HepG2 (cell line): ENCODE data around the gene RNASE8. TPM values are rescaled to one million over a fixed set of nuclear protein-coding genes. Genes with fewer than 3 reads are reported as not detected.
A peak's percentile ranks its signal among the peaks of the same experiment; 100 is the strongest.

Experiments
- HDAC1 ChIP-seq: sonication (generic); formaldehyde crosslinking; IDR thresholded peaks from 2 replicates; pipeline ENCODE4 v1.5.1; 2020; ENCODE audit warnings: mild to moderate bottlenecking, missing genetic modification reagents
- KMT2A ChIP-seq: sonication (generic); formaldehyde crosslinking; IDR thresholded peaks from 2 replicates; pipeline ENCODE4 v1.4.0; 2020; ENCODE audit warnings: missing genetic modification reagents
- KMT2B ChIP-seq: IDR thresholded peaks from 2 replicates; pipeline ENCODE4 v1.6.1; 2016; ENCODE audit warnings: missing genetic modification reagents, missing compliant biosample characterization
- MZF1 ChIP-seq: sonication (generic); formaldehyde crosslinking; IDR thresholded peaks from 2 replicates; pipeline ENCODE4 v1.8.1; 2023; ENCODE audit warnings: mild to moderate bottlenecking, missing genetic modification reagents, borderline replicate concordance
- NFIB ChIP-seq: sonication (generic); formaldehyde crosslinking; IDR thresholded peaks from 2 replicates; pipeline ENCODE4 v1.9.0; 2021; ENCODE audit warnings: missing genetic modification reagents, mild to moderate bottlenecking, borderline replicate concordance
- PATZ1 ChIP-seq: sonication (generic); formaldehyde crosslinking; IDR thresholded peaks from 2 replicates; pipeline ENCODE4 v1.4.0; 2020; ENCODE audit warnings: missing genetic modification reagents
- PHB2 ChIP-seq: fragments of 450-650 bp; IDR thresholded peaks from 2 replicates; pipeline ENCODE4 v1.6.1; 2018; ENCODE audit not compliant: partially characterized antibody
- PLRG1 ChIP-seq: fragments of 450-650 bp; conservative IDR thresholded peaks from 2 replicates; pipeline ENCODE4 v1.6.1; 2016
- RBM22 ChIP-seq: fragments of 200-400 bp; formaldehyde crosslinking; optimal IDR thresholded peaks from 2 replicates; pipeline ENCODE3; 2017; ENCODE audit warnings: mild to moderate bottlenecking, low read length, moderate library complexity
- SMAD3 ChIP-seq: sonication (generic); formaldehyde crosslinking; IDR thresholded peaks from 2 replicates; pipeline ENCODE4 v1.4.0; 2020; ENCODE audit warnings: missing genetic modification reagents
- TBP ChIP-seq: sonication (generic); formaldehyde crosslinking; IDR thresholded peaks from 2 replicates; pipeline ENCODE4 v1.5.0; 2020; ENCODE audit warnings: missing genetic modification reagents
- TBX3 ChIP-seq: fragments of 450-650 bp; IDR thresholded peaks from 2 replicates; pipeline ENCODE4 v1.6.1; 2017; ENCODE audit warnings: antibody characterized with exemption, mild to moderate bottlenecking, inconsistent platforms, borderline replicate concordance
- U2AF1 ChIP-seq: fragments of 200-400 bp; formaldehyde crosslinking; optimal IDR thresholded peaks from 2 replicates; pipeline ENCODE3; 2017; ENCODE audit warnings: mild to moderate bottlenecking, low read depth, low read length
- ZNF12 ChIP-seq: sonication (generic); formaldehyde crosslinking; IDR thresholded peaks from 2 replicates; pipeline ENCODE4 v1.5.0; 2020; ENCODE audit warnings: missing genetic modification reagents
- ZNF138 ChIP-seq: sonication (generic); formaldehyde crosslinking; IDR thresholded peaks from 2 replicates; pipeline ENCODE4 v1.5.0; 2020; ENCODE audit warnings: mild to moderate bottlenecking, low read depth, missing genetic modification reagents
- ZNF180 ChIP-seq: sonication (generic); formaldehyde crosslinking; IDR thresholded peaks from 2 replicates; pipeline ENCODE4 v1.4.0; 2020; ENCODE audit warnings: low read depth, missing genetic modification reagents, borderline replicate concordance
- ZNF354B ChIP-seq: sonication (generic); formaldehyde crosslinking; IDR thresholded peaks from 2 replicates; pipeline ENCODE4 v1.8.0; 2022; ENCODE audit warnings: mild to moderate bottlenecking, missing genetic modification reagents
- ZNF616 ChIP-seq: sonication (generic); formaldehyde crosslinking; IDR thresholded peaks from 2 replicates; pipeline ENCODE4 v1.5.0; 2020; ENCODE audit warnings: low read depth, mild to moderate bottlenecking, missing genetic modification reagents
- polyA plus RNA-seq, 8 experiments: library from polyadenylated mRNA; depleted of rRNA in 3 of 8; stranded (reverse) in 7 of 8; unstranded in 1 of 8; fragments of >200 nt; fragmentation: Illumina TruSeq in 4 of 8; extraction: Trizol in 4 of 8; gene quantifications; 2 replicates each; pipeline versions ENCODE4 v1.2.1 to v1.2.3, GENCODE V29; 2011 to 2016; ENCODE audit warnings: low read depth in 4 of 8, missing spikeins in 1 of 8, mixed read lengths in 1 of 8; ENCODE audit not compliant: insufficient read depth in 1 of 8
- total RNA-seq, 5 experiments: library from RNA; depleted of rRNA; stranded (reverse); fragments of >200 nt; fragmentation: Illumina TruSeq; extraction: Trizol; gene quantifications; 2 replicates each; pipeline ENCODE4 v1.2.3, GENCODE V29; 2016; ENCODE audit warnings: low read depth in 1 of 5
- TF ChIP-seq, protein P1 (sequence below): sonication (generic); formaldehyde crosslinking; conservative IDR thresholded peaks from 2 replicates; pipeline ENCODE4 v1.5.0; 2020; ENCODE audit warnings: missing genetic modification reagents
- TF ChIP-seq, protein P2 (sequence below): sonication (generic); formaldehyde crosslinking; IDR thresholded peaks from 2 replicates; pipeline ENCODE4 v1.9.0; 2021; ENCODE audit warnings: missing genetic modification reagents, mild to moderate bottlenecking, borderline replicate concordance
- TF ChIP-seq, protein P3 (sequence below): sonication (generic); formaldehyde crosslinking; IDR thresholded peaks from 2 replicates; pipeline ENCODE4 v1.5.1; 2020; ENCODE audit warnings: missing genetic modification reagents, mild to moderate bottlenecking, borderline replicate concordance
- TF ChIP-seq, protein P4 (sequence below): sonication (generic); formaldehyde crosslinking; IDR thresholded peaks from 2 replicates; pipeline ENCODE4 v1.4.0; 2020; ENCODE audit warnings: mild to moderate bottlenecking, low read depth, missing genetic modification reagents
- TF ChIP-seq, protein P5 (sequence below): sonication (generic); formaldehyde crosslinking; IDR thresholded peaks from 2 replicates; pipeline ENCODE4 v1.4.0; 2020; ENCODE audit warnings: missing genetic modification reagents

RNASE8 gene
- total and polyA plus RNA-seq, 2 of the 13 experiments (the other 11 are each of a cell fraction or from before 2014, with no cell fraction given), result not detected

- TF ChIP-seq, protein P1, sequence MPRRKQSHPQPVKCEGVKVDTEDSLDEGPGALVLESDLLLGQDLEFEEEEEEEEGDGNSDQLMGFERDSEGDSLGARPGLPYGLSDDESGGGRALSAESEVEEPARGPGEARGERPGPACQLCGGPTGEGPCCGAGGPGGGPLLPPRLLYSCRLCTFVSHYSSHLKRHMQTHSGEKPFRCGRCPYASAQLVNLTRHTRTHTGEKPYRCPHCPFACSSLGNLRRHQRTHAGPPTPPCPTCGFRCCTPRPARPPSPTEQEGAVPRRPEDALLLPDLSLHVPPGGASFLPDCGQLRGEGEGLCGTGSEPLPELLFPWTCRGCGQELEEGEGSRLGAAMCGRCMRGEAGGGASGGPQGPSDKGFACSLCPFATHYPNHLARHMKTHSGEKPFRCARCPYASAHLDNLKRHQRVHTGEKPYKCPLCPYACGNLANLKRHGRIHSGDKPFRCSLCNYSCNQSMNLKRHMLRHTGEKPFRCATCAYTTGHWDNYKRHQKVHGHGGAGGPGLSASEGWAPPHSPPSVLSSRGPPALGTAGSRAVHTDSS (CRISPR knock-in tag), result no peak
- TF ChIP-seq, protein P2, sequence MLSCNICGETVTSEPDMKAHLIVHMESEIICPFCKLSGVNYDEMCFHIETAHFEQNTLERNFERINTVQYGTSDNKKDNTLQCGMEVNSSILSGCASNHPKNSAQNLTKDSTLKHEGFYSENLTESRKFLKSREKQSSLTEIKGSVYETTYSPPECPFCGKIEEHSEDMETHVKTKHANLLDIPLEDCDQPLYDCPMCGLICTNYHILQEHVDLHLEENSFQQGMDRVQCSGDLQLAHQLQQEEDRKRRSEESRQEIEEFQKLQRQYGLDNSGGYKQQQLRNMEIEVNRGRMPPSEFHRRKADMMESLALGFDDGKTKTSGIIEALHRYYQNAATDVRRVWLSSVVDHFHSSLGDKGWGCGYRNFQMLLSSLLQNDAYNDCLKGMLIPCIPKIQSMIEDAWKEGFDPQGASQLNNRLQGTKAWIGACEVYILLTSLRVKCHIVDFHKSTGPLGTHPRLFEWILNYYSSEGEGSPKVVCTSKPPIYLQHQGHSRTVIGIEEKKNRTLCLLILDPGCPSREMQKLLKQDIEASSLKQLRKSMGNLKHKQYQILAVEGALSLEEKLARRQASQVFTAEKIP (CRISPR knock-in tag), result no peak
- TF ChIP-seq TBX3 (peak; percentile 64), PLRG1 (no peak), KMT2B (peak; percentile 79), PHB2 (no peak), ZNF180 (CRISPR knock-in tag) (0 out of 2 replicates have a peak, but pooled peaks have one; percentile 30), TBP (0 out of 2 replicates have a peak, but pooled peaks have one; percentile 73), KMT2A (CRISPR knock-in tag) (peak; percentile 93), RBM22 (peak; percentile 93), PATZ1 (peak; percentile 84), U2AF1 (peak; percentile 86), ZNF12 (CRISPR knock-in tag) (peak; percentile 53; the same call in 1 of the 2 replicates), MZF1 (no peak), ZNF138 (CRISPR knock-in tag) (peak; percentile 96; the same call in 1 of the 2 replicates), ZNF616 (CRISPR knock-in tag) (no peak), HDAC1 (CRISPR knock-in tag) (peak; percentile 83), SMAD3 (peak; percentile 73; the same call in 1 of the 2 replicates), NFIB (CRISPR knock-in tag) (no peak), ZNF354B (CRISPR knock-in tag) (no peak; the same call in 1 of the 2 replicates)
- TF ChIP-seq, protein P3, sequence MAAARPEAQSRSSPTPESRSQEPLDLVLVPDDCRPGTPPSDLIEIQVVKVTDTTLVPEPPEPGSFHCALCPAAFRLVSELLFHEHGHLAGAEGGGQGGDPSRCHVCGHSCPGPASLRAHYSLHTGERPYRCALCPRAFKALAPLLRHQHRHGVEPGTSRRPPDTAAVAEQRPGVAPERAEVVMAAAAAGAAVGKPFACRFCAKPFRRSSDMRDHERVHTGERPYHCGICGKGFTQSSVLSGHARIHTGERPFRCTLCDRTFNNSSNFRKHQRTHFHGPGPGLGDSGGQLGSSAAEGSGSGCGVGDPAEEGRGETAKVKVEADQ (CRISPR knock-in tag), result peak; percentile 93
- TF ChIP-seq, protein P4, sequence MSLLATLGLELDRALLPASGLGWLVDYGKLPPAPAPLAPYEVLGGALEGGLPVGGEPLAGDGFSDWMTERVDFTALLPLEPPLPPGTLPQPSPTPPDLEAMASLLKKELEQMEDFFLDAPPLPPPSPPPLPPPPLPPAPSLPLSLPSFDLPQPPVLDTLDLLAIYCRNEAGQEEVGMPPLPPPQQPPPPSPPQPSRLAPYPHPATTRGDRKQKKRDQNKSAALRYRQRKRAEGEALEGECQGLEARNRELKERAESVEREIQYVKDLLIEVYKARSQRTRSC, result 0 out of 2 replicates have a peak, but pooled peaks have one; percentile 83
- TF ChIP-seq, protein P5, sequence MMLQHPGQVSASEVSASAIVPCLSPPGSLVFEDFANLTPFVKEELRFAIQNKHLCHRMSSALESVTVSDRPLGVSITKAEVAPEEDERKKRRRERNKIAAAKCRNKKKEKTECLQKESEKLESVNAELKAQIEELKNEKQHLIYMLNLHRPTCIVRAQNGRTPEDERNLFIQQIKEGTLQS (CRISPR knock-in tag), result peak; percentile 69
Observed at GRCh38 chr14:21092273-21093011, 34.8 kb downstream of the RNASE8 start (continued).
